ENCODE data around the gene UBN1. TPM values are rescaled to one million over a fixed set of nuclear protein-coding genes. Genes with fewer than 3 reads are reported as not detected.

The UBN1 gene, protein sequence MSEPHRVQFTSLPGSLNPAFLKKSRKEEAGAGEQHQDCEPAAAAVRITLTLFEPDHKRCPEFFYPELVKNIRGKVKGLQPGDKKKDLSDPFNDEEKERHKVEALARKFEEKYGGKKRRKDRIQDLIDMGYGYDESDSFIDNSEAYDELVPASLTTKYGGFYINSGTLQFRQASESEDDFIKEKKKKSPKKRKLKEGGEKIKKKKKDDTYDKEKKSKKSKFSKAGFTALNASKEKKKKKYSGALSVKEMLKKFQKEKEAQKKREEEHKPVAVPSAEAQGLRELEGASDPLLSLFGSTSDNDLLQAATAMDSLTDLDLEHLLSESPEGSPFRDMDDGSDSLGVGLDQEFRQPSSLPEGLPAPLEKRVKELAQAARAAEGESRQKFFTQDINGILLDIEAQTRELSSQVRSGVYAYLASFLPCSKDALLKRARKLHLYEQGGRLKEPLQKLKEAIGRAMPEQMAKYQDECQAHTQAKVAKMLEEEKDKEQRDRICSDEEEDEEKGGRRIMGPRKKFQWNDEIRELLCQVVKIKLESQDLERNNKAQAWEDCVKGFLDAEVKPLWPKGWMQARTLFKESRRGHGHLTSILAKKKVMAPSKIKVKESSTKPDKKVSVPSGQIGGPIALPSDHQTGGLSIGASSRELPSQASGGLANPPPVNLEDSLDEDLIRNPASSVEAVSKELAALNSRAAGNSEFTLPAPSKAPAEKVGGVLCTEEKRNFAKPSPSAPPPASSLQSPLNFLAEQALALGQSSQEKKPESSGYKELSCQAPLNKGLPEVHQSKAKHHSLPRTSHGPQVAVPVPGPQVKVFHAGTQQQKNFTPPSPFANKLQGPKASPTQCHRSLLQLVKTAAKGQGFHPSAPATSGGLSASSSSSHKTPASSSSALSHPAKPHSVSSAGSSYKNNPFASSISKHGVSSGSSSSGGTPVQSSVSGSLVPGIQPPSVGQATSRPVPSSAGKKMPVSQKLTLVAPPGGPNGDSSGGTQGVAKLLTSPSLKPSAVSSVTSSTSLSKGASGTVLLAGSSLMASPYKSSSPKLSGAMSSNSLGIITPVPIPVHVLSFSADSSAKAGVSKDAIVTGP (N-terminal part only)
- polyA plus RNA-seq (2013, experiment 1 of 2), result 24.0 TPM
- polyA plus RNA-seq (2013, experiment 2 of 2), result 23.4 TPM

DNA sequence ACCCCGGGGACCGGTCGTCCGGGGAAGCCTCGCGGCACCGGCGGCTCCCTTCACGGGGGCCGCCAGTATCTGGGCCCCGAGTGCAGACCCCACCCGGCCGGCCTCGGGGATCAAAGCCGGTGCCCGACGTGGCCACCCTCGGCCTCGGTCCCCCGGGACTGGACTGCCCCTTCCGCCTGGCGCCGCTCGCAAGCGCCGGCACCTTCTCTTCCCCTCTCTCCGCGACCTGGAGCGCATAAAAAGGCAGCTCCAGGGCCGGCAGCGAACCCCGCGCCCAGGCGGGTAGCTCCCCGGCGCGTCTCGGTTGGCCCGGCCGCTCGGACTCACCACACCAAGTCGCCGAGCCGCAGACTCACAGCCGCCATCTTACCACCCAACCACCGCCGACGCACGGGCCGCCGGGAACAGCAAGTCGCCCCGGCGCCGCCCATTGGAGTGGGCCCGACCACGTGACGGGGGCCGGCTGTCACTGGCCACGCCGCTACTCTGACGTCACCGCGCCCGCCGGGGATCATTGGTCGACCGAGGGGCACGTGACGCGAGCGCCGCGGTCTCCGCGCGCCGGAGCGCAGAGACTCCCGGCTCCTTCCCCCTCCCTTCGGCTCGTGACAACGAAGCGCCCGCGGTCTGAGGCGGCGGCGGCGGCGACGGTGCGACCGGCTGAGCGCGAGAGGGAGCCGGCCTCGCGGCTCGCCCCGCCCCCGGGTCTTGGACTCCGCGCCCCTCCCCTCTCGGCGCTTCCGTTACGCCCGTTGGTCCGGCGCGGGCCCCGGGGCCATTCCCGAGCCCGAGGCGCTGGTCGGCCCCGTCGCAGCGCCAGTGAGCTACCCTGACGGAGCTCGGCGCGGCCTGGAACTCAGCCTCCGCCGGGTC is at the start of gene UBN1, which contains the start of gene GLYR1:
Gene UBN1 (plus strand): TSS at position 581 of the 873 bp plus-strand sequence. CDS start 5,437 bp downstream, outside the sequence.
Gene GLYR1 (minus strand): TSS at position 388 of the 873 bp plus-strand sequence. CDS start 23 bp downstream, at position 365.
- H3K79me1 ChIP-seq (replicated peaks; ENCODE audit: low read length, poor library complexity, severe bottlenecking), result peaks cover 9% of the 10 kb centered on the region
- no peaks in the 10 kb centered on the region for H3K27me3 ChIP-seq (ENCODE audit: control insufficient read depth in 1 of 2, insufficient read depth in 1 of 2, low read length in 2 of 2)
- peak within 1 kb of the TSS; percentile 88 to 95 for H3K4me3 ChIP-seq (ENCODE audit: insufficient read depth in 1 of 2, low read depth in 1 of 2, low read length in 2 of 2)
- H4K8ac ChIP-seq (ENCODE audit: low read length), result peak within 1 kb of the TSS; percentile 89
- H3K27ac ChIP-seq (ENCODE audit: low read length, poor library complexity, severe bottlenecking), result peak within 1 kb of the TSS; percentile 65
- WGBS, result under 1% methylated on average over 89 of the region's 126 CpGs
- peaks cover 7% of the 10 kb centered on the region for H3K4me1 ChIP-seq (ENCODE audit: control insufficient read depth, insufficient read depth, low read depth, low read length)
- peak; percentile 97 for DNase-seq
- H2AK5ac ChIP-seq (ENCODE audit: low read length, severe bottlenecking), result no peak within 1 kb of the TSS
- H3K4me2 ChIP-seq (ENCODE audit: low read length, poor library complexity, severe bottlenecking), result peak within 1 kb of the TSS; percentile 71
- H3K9ac ChIP-seq (ENCODE audit: low read length), result peak within 1 kb of the TSS; percentile 96
- H2BK12ac ChIP-seq (ENCODE audit: low read length in 2 of 2), result peak within 1 kb of the TSS in 1 of 2 experiments; percentile 60
- peak within 1 kb of the TSS; percentile 85 for H2AFZ ChIP-seq (ENCODE audit: low read depth, low read length)
- H2BK120ac ChIP-seq (ENCODE audit: low read depth, low read length), result peak within 1 kb of the TSS; percentile 98
- H4K91ac ChIP-seq (ENCODE audit: low read length), result peak within 1 kb of the TSS; percentile 78
- H3K14ac ChIP-seq (ENCODE audit: low read length in 2 of 2), result peak within 1 kb of the TSS; percentile 22 to 75
- peak within 1 kb of the TSS; percentile 92 to 96 for H3K4ac ChIP-seq (ENCODE audit: low read depth in 1 of 2, low read length in 2 of 2)
- peak within 1 kb of the TSS; percentile 98 for H2BK15ac ChIP-seq (ENCODE audit: low read depth, poor library complexity, severe bottlenecking)
- peak within 1 kb of the TSS in 1 of 2 experiments; percentile 77 for H3K23ac ChIP-seq (ENCODE audit: low read length in 2 of 2)
- peak within 1 kb of the TSS; percentile 80 for H2BK5ac ChIP-seq (ENCODE audit: low read depth, low read length, poor library complexity, severe bottlenecking)
- H3K18ac ChIP-seq (ENCODE audit: low read depth in 1 of 2, low read length in 2 of 2), result peak within 1 kb of the TSS; percentile 93 to 97
- H3K36me3 ChIP-seq (ENCODE audit: control insufficient read depth in 1 of 2, insufficient read depth in 2 of 2, low read depth in 1 of 2, low read length in 2 of 2), result peaks cover 18 to 33% of the 10 kb centered on the region in 2 experiments
- H3K9me3 ChIP-seq (ENCODE audit: control insufficient read depth, low read length), result no peaks in the 10 kb centered on the region

DNA sequence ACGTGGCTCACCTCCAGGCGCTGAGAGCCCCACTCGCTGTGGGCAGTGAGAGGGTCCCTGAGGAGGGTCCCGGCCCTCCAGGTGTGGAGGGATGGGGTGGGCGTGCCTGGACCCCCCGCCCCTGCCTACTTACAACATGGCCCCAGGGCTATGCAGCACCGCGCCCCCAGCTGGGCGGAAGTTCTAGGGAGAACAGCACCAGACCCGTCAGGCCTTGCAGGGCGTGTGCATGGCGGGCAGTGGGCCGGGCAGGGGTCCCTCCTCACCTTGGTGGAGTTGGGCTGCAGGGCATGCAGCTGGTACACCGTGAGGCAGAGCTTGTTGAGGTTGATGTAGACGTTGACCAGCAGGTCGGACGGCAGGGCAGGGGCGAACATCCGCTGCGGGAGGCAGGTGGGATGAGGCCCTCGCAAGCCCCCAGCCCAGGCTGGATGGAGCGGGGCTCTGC is 49.5 kb upstream of the UBN1 start:
- no peaks in the 10 kb centered on the region for H3K27me3 ChIP-seq (ENCODE audit: control insufficient read depth in 1 of 2, insufficient read depth in 1 of 2, low read length in 2 of 2)
- H3K9ac ChIP-seq (ENCODE audit: low read length), result no peak overlapping the region
- no peak overlapping the region for H3K4me3 ChIP-seq (ENCODE audit: insufficient read depth in 1 of 2, low read depth in 1 of 2, low read length in 2 of 2)
- peaks cover 13% of the 10 kb centered on the region for H3K79me1 ChIP-seq (replicated peaks; ENCODE audit: low read length, poor library complexity, severe bottlenecking)
- WGBS, result 93% methylated on average over 22 of the region's 22 CpGs
- peaks cover 14 to 62% of the 10 kb centered on the region in 2 experiments for H3K36me3 ChIP-seq (ENCODE audit: control insufficient read depth in 1 of 2, insufficient read depth in 2 of 2, low read depth in 1 of 2, low read length in 2 of 2)
- H2BK12ac ChIP-seq (ENCODE audit: low read length in 2 of 2), result no peak overlapping the region
- H3K18ac ChIP-seq (ENCODE audit: low read depth in 1 of 2, low read length in 2 of 2), result no peak overlapping the region
- peaks cover 13% of the 10 kb centered on the region for H3K4me1 ChIP-seq (ENCODE audit: control insufficient read depth, insufficient read depth, low read depth, low read length)
- no peak for DNase-seq
- H3K4ac ChIP-seq (ENCODE audit: low read depth in 1 of 2, low read length in 2 of 2), result no peak overlapping the region
- H3K23ac ChIP-seq (ENCODE audit: low read length in 2 of 2), result no peak overlapping the region
- H2AFZ ChIP-seq (ENCODE audit: low read depth, low read length), result no peak overlapping the region
- no peak overlapping the region for H3K27ac ChIP-seq (ENCODE audit: low read length, poor library complexity, severe bottlenecking)
- H3K9me3 ChIP-seq (ENCODE audit: control insufficient read depth, low read length), result no peaks in the 10 kb centered on the region
- H2BK5ac ChIP-seq (ENCODE audit: low read depth, low read length, poor library complexity, severe bottlenecking), result no peak overlapping the region
- H3K14ac ChIP-seq (ENCODE audit: low read length in 2 of 2), result no peak overlapping the region
- no peak overlapping the region for H4K91ac ChIP-seq (ENCODE audit: low read length)
- H2BK120ac ChIP-seq (ENCODE audit: low read depth, low read length), result no peak overlapping the region
- H2AK5ac ChIP-seq (ENCODE audit: low read length, severe bottlenecking), result no peak overlapping the region
- H3K4me2 ChIP-seq (ENCODE audit: low read length, poor library complexity, severe bottlenecking), result no peak overlapping the region
- H2BK15ac ChIP-seq (ENCODE audit: low read depth, poor library complexity, severe bottlenecking), result no peak overlapping the region
- H4K8ac ChIP-seq (ENCODE audit: low read length), result no peak overlapping the region

DNA sequence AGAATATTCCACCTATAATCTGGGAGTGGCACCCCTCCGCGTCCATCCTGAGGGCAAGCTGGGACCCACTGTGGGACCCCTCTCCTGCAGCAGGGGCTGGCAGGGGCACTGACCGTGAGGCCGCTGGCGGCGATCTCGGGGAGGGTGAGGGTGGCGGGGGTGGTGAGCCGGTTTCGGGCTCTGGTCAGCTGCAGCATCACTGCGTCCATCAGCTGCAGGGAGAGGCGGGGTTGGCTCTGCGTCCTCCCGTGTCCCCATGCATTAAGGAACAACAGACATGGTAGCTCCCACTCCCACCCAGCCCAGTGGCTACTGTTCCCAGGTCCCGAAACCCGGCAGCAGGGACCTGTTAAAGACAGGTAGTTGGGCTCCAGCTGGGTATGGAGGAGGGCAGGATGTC is 48.8 kb upstream of the UBN1 start:
- Histone ChIP-seq H4K91ac (ENCODE audit: low read length) (no peak overlapping the region), H2BK15ac (ENCODE audit: low read depth, poor library complexity, severe bottlenecking) (no peak overlapping the region), H2BK12ac (ENCODE audit: low read length in 2 of 2) (no peak overlapping the region), H3K4me1 (ENCODE audit: control insufficient read depth, insufficient read depth, low read depth, low read length) (peaks cover 13% of the 10 kb centered on the region), H3K4me2 (ENCODE audit: low read length, poor library complexity, severe bottlenecking) (no peak overlapping the region), H3K9me3 (ENCODE audit: control insufficient read depth, low read length) (no peaks in the 10 kb centered on the region), H3K14ac (ENCODE audit: low read length in 2 of 2) (no peak overlapping the region), H3K36me3 (ENCODE audit: control insufficient read depth in 1 of 2, insufficient read depth in 2 of 2, low read depth in 1 of 2, low read length in 2 of 2) (peaks cover 14 to 62% of the 10 kb centered on the region in 2 experiments), H3K4me3 (ENCODE audit: insufficient read depth in 1 of 2, low read depth in 1 of 2, low read length in 2 of 2) (peak overlapping the region in 1 of 2 experiments; percentile 14), H4K8ac (ENCODE audit: low read length) (no peak overlapping the region), H3K4ac (ENCODE audit: low read depth in 1 of 2, low read length in 2 of 2) (no peak overlapping the region), H3K18ac (ENCODE audit: low read depth in 1 of 2, low read length in 2 of 2) (no peak overlapping the region), H3K23ac (ENCODE audit: low read length in 2 of 2) (no peak overlapping the region), H2AFZ (ENCODE audit: low read depth, low read length) (no peak overlapping the region), H2BK120ac (ENCODE audit: low read depth, low read length) (no peak overlapping the region), H2BK5ac (ENCODE audit: low read depth, low read length, poor library complexity, severe bottlenecking) (no peak overlapping the region), H3K27me3 (ENCODE audit: control insufficient read depth in 1 of 2, insufficient read depth in 1 of 2, low read length in 2 of 2) (no peaks in the 10 kb centered on the region), H3K9ac (ENCODE audit: low read length) (no peak overlapping the region), H2AK5ac (ENCODE audit: low read length, severe bottlenecking) (no peak overlapping the region), H3K79me1 (replicated peaks; ENCODE audit: low read length, poor library complexity, severe bottlenecking) (peaks cover 13% of the 10 kb centered on the region), H3K27ac (ENCODE audit: low read length, poor library complexity, severe bottlenecking) (no peak overlapping the region)
- no peak for DNase-seq
- 91% methylated on average over 14 of the region's 16 CpGs for WGBS
